ENCODE results near the gene CCM2L.

Gene CCM2L

DNA sequence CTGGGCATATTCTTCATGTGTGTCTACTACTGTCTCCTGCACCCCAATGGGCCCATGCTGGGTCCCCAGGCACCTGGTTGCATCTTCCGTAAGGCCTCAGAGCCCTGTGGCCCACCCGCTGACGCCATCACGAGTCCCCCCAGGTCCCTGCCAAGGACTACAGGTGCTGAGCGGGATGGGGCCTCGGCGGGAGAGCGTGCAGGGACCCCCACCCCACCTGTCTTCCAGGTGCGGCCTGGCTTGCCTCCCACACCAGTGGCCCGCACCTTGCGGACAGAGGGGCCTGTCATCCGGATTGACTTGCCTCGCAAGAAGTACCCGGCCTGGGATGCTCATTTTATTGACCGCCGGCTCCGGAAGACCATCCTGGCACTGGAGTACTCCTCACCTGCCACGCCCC is 13.2 kb upstream of the CCM2L start:
- no peak for DNase-seq

DNA sequence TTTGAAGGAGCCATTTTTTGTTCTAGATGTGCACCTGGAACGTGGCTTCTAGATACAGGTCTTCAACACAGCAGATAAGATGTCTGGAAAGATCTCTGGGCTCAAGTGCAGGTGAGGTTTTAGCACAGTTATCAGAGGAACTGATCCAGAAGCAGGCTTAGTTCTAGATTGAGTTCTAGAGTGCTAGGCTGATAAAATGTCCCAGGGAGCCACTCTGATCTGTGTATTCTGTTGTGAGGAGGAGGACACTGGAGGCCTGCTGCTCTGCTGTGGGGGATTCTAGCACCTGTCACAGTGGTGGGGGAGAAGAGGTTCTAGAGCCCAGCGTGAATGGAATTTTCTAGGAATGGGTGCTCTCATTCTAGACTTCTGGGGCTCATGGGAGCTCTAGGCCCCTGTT is 12.0 kb upstream of the CCM2L start:
- no peak for DNase-seq

DNA sequence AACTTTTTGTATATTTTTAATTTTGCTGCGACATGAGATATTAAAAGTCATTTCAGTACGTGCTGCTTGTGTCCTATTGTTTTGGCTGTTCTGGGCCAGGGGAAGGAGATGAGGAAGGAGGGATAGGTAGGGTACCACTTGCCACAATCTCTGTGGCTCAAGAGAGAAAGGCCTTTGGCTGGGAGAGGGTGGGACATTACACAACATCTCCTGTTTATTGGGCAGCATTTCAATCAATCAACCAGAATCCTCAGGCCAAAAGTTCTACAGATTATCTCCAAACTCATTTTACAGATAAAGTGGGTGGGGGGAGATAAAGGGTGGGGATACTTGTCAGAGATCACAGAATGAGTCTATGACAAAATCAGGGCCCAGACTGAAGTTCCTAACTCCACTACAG is 6.9 kb upstream of the CCM2L start:
- DNase-seq: no peak

DNA sequence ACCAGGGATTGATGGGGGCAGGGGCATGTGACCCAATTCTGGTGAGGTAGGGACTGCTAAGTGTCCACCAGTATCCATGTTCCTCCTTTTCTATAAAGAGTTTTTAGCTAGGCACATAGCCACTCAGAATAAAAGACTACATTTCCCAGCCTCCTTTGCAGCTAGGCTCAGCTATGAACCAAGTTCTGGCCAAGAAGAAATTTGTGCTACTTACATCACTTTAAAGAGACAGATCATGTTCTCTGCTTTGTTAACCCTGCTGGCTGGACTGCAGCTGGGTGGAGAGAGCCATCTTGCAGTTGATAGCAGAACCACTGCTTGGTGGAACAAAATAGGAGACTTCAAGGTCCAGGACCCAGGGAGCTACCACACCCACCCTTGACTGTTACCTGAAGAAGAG is 5.3 kb upstream of the CCM2L start:
- no peak for DNase-seq

DNA sequence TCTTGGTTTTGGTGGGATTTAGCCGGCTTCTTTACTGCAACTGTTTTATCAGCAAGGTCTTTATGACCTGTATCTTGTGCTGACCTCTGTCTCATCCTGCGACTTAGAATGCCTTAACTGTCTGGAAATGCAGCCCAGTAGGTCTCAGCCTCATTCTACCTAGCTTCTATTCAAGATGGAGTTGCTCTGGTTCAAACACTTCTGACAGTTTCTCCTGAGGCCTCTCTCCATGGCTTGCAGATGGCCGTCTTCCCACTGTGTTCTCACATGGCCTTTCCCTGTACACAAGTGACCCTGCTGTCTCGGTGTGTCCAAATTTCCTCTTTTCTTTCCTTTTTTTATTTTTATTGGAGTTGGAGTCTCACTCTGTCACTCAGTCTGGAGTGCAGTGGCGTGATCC is 4.2 kb upstream of the CCM2L start:
- no peak for DNase-seq

DNA sequence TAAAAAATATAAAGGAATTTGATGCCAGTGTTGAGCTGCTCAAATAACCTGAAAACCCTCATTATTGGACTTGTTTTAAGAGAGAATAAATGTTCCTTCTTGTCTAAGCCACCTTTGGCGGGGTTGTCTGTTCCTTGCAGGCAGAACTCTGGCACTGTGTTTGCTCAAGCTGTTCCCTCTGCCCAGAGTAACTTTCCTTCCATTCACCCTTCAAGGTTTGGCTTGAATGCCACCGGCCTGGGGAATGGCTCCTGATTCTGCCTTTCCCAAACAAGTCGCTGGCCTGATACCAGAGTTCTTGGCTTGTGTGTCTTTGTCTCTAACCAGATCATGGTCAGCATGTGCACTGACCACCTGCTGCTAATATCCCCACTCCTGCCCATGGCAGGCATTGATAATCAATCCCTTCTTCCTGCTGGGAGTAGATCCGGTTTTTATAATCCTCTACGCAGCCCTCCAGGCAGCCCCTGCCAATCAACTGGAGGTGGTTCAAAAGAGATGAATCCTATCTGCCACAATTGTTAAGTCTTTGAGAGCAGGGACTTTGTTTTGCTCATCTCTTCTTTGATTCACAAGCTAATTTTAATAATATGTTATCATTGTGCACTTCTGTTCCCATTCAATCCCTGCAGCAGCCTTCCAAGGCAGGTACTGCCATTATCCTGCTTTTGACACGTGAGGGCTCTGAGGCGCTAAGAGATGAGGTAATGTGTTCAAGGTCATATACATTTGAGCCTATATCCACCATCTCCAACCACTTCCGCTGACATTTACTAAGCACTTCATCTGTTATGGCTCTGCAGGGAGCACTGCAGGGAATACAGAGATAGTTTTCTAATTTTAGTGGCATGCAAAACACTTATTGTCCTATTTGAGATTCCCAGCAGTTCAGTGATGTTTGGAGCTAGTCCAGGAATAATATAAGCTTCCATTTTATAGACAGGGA is 3.1 kb upstream of the CCM2L start:
- no peak for DNase-seq

DNA sequence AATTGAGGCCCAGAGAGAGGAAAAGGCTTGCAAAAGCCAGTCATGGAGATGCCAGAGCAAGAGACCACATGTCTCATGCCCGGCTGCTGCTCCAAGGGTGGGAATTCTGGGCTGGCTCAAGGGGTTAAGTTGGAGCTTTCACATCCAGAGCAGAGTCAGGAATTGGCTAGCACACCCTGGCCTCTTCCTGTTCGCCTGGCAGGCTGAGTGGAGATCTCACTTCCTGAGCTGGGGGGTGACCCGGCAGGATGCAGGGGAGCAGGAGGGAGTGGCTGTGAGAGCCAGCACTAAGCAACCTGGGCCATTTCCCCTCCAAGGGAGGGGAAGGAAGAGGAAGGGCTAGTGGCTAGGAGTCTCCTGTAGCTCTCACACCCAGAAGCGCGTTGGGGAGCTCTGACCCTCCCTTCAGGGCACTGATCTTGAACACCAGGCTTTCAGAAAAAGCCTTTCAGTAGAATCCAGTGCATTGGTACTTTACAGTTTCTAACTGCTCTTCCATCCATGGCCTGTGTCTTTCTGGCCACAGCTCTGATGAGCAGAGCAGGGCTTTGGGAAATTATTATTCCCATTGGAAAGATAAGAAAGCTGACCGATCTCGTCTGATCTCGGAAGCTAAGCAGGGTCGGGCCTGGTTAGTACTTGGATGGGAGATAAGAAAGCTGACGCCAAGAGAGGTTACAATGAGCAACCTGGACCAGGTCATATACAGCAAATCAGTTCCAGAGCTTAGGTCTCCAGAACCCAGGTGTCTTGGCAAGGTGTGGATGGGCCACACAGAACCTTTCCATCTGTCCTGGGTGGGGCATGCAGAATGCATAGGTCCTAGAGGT is 2.2 kb upstream of the CCM2L start:
- no peak for DNase-seq

DNA sequence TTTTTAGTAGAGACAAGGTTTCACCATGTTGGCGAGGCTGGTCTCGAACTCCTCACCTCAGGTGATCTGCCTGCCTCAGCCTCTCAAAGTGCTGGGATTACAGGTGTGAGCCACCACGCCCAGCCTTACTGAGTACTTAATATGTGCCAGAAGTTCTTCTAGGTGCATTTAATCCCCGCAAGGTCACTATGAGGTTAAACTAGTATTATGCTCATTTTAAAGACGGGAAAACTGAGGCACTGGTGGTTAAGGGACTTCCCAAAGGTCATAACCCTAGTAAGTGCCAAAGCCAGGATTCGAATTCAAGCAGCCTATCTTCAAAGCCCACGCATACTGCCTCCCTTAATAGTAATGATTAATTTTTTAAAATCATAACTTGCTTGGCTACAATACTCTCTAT is 674 bp upstream of the CCM2L start:
- no peak for DNase-seq

DNA sequence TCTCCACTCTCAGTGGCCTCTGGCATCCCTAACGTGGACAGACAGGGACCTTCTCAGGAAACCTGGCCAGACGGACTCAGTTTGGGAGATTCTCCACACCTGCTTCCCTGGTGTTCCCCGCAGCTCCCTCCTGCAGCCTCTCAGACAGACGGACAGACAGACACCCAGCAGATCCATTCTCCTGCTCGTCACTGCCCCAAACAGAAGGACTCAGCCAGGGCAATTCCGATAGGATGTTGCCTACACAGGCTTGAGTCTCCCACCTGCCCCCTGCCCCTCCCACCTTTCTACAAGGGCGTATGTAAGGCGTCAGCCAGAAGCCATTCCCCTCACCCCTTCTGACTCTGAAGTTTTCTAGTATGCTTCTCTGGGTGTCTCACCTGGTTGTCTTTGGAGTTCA is 428 bp downstream of the CCM2L start:
- DNase-seq: no peak

DNA sequence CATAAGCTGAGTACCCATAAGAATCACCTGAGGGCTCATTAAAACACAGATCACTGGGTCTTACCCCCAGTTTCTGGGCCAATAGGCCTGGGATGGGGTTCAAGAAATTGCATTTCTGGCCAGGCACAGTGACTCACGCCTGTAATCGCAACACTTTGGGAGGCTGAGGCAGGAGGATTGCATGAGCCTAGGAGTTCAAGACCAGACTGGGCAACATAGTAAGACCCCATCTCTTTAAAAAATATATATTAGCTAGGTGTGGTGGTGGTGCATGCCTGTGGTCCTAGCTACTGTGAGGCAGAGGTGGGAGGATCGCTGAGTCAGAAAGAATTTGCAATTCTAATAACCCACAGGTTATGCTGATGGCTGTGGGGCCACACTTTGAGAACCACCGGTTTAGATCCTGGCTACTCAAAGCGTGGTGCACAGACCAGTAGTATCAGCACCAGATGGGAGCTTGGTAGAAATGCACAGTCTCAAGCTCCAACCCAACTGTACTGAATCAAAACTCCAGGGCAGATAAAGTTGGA is 2.0 kb downstream of the CCM2L start:
- DNase-seq: no peak

DNA sequence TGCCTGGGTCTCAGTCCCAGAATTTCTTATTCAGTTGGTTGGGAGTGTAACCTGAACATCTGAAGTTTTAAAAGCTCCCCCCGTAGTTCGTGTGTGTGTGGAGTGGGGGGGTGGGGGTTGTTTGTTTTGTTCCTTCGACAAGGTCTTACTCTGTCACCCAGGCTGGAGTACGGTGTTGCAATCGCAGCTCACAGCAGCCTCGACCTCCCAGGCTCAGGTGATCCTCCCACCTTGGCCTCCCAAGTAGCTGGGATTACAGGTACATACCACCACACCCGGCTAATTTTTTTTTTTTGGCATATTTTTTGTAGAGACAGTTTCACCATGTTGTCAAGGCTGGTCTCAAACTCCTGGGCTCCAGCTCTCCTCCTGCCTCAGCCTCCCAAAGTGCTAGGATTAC is 3.1 kb downstream of the CCM2L start:
- DNase-seq: no peak

DNA sequence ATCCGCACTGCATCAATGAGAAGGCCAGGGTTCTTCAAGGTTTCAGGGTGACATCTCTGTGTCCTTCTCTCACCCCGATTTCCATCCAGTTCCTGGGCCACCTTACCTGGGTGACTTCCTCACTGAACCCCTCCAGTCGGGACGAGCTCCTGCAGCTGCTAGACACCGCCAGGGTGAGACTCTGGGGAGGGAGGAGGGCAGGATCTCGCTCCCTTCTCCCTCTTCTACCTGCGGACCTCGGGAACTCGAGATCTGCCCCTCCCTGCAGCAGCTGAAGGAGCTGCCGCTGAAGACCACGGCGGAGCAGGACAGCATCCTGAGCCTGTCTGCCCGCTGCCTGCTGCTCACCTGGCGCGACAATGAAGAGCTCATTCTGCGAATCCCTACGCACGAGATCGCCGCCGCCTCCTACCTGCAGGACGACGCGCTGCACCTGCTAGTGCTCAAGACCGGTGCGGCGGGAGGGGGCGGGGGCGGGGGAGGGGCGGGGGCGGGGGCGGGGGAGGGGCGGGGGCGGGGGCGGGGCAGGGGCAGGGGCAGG is 7.5 kb downstream of the CCM2L start:
- DNase-seq: peak; percentile 51

DNA sequence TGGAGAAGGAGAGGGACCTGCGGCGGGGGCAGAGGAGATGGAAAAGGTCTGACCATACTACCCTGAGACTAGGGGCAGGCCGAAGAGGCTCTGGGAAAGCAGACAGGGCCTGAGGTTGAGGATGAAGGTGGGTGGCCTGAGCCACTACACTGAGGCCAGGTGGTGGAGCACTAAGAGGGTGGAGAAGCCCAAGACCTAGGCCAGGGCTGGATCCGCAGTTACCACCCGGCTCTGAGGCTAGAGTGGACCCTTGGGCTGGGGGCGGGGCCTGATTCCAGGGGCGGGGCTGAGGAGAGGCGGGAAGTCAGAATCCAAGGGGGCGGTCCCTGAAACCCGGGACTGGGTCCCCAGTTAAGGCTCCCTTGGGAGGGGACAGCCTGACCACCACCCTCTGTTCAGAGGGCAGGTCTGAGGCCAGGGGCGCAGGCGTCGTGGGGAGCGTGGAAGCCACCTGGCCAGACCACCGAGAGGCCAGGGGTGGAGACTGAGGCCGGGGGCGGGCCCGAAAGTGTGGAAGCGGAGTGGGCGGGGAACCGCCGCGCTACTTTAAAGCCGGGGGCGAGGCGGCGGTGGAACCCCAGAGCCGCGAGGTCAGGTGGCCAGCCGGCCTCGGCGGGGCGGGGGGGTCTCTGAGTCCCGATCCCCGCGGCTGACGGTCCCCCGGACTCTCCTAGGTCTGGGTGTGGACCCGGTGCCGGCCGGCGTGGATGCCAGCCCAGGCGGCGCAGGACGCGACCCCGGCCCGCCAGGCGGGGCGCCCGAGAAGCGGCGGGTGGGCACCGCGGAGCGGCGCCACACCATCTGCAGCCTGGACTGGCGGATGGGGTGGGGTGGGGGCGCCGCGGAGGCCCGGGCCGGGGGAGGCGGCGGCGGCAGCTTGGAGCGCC is 8.3 kb downstream of the CCM2L start:
- DNase-seq: peak; percentile 65

DNA sequence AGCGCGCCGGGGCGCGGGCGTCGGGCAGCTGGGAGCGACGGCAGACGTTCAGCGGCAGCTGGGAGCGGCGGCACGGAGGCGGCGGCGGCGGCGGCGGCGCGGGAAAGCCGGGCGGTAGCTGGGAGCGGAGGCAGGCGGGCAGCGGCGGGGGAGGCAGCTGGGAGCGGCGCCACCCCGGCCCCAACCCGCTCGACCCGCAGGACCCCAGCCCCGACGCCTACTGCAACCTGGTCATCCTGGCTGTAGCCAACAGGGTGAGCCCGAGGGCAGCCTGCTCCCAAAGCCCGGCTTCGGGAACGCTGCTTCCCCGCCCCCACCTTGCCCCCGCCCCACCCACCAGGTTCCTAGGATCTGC is 8.9 kb downstream of the CCM2L start:
- DNase-seq: peak; percentile 16

DNA sequence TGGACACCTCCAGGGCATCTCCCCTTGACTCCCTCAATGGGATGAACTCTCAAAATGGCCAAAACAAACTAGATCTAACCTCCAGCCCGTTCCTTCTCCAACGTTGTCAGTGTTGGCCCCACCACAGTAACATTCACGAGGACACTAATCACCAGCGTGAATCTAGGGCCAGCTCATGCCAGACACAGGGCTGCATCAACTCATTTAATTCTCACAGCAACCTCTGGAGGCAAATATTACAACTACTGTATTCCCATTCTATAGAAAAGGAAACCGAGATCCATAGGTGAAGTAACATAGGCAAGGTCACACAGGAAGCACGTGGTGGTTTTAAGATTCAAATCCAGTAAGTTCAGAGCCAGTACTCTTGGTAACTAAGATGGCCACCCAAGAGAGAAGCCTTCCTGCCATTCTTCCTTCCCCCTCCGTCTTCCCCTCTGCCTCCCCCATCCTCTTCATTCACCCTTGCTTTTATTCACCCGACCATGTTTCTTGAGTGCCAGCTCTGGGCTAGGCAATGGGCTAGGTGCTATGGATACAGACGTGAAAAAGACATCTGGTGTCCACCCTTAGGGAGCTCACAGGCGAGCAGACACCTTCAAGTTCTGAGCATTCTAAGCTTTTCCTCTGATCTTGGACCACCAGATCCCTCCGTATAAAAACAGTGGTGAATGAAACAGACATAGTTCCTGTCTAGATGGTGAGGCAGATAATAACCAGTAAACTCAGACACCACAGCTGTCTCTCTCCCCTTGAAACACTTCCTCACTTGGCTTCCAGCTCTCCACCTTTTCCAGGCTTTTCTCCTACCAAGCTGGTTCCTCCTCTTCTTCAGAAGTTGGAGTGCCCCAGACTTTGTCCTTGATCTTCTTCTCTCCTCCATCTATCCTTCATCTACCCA is 9.6 kb downstream of the CCM2L start:
- DNase-seq: no peak

DNA sequence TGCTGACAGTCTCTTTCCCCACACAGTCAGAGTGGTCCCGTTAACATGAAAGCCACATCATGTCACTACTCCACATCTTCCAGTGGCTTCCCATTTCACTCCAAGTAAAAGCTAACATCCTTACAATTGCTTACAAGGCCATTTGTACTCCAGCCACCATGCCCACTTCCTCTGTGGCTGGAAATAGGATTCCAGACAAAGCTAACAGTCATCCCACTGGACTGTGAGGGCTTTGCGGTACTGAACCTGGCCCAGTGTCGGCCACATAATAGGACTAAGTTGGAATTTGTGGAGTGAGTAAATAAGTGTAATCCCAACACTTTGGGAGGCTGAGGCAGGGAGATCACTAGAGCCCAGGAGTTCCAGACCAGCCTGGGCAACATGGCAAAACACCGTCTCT is 10.9 kb downstream of the CCM2L start:
- no peak for DNase-seq

DNA sequence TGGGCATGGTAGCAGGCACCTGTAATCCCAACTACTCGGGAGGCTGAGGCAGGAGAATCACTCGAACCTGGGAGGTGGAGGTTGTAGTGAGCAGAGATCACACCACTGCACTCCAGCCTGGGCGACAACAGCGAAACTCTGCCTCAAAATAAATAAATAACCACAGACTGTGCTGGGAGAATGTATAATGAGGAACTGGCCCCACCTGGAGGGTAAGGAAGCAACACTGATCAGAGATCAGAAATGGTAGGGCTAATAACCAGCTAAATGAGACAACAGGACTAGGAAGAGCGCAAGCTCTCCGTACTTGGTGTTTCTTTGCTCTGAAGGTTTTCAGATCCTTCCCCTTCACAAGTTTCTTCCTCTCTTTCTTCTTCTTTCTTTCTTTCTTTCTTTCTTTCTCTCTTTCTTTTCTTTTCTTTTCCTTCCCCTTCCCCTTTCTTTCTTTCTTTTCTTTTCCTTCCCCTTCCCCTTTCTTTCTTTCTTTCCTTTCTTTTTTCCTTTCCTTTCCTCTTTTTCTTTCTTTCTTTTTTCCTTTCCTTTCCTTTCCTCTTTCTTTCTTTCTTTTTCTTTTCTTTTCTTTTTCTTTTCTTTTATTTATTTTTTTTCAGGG is 14.6 kb downstream of the CCM2L start:
- DNase-seq: no peak

DNA sequence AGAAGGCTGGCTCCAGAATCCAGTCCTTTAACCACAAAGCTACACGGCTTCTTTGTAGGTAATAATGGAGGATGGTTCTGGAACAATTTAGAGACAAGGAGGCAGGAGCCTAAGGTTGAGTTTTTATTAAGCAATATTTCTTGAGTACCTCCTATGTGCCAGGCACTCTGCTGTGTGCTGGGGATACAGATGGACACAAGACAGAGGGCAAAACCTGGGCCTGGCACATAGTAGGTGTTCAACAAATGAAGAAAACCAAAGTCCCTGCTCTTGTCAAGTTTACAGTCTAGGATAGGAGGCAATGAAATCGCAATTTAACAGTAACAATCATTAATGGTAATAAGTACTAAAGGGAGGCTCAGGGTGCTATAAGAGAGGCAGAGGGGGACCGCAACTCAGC is 17.4 kb downstream of the CCM2L start:
- DNase-seq: no peak

DNA sequence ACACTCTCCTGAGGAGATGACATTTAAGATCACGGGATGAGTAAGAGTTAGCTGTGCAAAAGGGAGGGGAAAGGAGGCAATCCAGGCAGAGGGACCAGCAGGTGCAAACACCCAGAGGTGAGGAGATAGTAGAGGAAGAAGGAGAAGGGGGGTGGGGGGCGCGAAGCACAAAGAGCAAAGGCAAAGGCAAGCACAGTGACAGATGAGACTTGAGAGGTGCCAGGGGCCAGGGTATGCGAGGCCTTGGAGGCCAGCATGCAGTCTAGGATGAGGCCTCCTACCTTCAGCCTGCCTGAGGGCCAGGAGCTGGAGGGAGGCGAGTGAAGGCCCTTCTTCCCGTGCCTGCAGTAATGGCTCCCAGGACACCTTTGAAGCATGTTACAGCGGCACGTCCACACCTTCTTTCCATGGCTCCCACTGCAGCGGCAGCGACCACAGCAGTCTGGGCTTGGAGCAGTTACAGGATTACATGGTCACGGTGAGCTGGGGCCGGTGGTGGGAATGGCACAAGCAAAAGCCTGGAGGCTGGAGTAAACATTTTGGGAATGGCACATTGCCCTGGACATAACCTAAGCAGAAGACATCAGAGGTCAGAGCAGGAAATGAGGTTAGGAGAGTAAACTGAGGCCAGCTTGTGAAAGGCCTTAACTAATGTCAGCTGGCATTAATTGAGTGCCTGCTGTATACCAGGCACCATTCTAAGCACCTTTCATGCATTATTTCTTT is 18.6 kb downstream of the CCM2L start:
- DNase-seq: no peak

DNA sequence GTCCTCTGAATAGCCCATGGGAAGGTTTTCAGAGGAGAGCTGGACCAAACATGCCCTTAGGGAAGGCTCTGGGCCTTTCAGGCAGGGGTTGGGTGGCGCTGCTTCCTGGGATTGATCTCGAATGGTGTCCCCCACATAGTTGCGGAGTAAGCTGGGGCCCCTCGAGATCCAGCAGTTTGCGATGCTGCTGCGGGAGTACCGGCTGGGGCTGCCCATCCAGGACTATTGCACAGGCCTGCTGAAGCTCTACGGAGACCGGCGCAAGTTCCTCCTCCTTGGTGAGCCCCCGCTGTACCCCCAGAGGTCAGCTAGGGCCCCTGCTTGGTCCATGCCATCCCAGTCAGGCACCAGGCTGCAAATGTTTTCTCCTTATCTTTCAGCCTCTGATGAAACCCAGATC is 19.3 kb downstream of the CCM2L start:
- DNase-seq: no peak
